PC-9 (cell line): ENCODE measurements around the gene HSFX4.
"Not testable (repeated sequence)": the region's sequence is repeated elsewhere in the genome, so short reads cannot be mapped to it uniquely, and the experiment has no call there.

ENCODE experiments used
- CTCF ChIP-seq: fragments of 200-600 bp; sonication (generic); conservative IDR thresholded peaks from 2 replicates; pipeline ENCODE4 v1.6.1; 2017; ENCODE audit warnings: mixed run types, antibody characterized with exemption, mild to moderate bottlenecking, moderate library complexity
- EZH2 ChIP-seq: fragments of 200-600 bp; sonication (generic); IDR thresholded peaks from 2 replicates; pipeline ENCODE4 v1.8.0; 2017; ENCODE audit warnings: antibody characterized with exemption, low read depth

- not testable (repeated sequence) for TF ChIP-seq CTCF, EZH2
These were observed 1.5 kb upstream of the HSFX4 start for GRCh38 chrX:149927964-149928258.
